RCC 7860 (cell line): ENCODE data around the gene LCA5.
"Not testable (repeated sequence)": the region's sequence is repeated elsewhere in the genome, so short reads cannot be mapped to it uniquely, and the experiment has no call there.

Experiments
- DNase-seq: peaks from one replicate; pipeline ENCODE4 v3.0.0-alpha.2; 2015; ENCODE audit warnings: low spot score
- FAIRE-seq: peaks from 2 replicates; lab custom pipeline; 2012; peaks lifted over from hg19 to GRCh38; lab: Jason Lieb, UNC

LCA5 gene

DNA sequence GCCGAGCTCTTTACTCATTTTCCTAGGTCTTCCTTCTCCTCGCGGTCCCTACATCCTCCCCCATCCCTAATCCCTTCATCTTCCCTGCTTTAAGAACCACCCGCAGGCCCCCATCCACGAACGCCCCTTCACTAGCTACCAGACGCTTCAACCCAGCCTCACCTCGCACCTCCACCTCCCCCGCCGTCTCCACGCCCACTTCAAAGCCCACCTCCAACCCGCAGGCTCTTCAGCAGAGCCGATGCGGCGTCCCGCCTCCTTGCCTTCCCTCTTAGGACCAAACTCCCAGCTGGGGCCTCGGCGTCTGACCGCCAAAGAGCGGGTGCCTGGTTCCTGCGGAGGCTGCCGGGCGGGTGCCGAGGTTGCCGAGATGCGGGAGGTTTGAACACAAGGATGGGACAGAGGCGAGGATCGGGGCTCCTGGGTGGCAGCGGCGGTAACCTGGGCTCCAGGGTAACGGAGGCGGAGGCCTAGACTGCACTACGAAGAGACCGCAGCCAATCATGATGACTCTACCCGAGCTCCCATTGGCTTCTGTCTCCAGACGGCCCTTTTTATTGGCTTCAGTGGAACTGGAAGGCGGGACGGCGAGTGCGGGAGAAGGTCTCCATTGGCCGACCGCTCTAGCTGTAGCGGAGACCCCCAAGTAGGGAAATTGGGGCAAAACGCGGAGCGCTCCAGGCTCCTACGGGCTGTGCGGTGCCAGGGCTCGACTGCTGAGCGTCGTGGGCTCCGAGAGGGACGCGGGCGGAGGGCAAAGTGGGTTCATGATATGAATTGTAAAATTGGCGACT lies at the start of gene LCA5:
TSS of gene LCA5 (minus strand) at position 477 of the 794 bp plus-strand sequence. CDS start 18,536 bp downstream, outside the sequence.
- peak; percentile 81 for FAIRE-seq
- peak; percentile 90 for DNase-seq

DNA sequence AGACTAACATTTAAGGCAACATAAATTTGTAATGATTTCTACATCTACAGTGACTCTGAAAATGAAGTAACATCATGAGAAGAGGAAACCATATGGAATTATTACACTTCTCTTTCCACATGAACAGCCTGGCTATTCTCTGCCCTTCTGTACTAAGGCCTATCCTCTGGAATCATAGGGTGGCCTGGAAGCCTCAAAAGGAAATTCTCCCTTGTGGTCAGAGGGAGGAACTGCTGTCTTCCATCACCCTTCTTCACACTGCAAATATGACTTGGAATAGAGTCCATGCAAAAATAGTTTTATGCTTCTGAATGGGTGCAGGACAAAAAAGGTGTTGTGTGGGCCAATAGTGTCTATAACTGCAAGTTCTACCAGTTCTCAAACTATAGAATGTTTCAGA lies 49.3 kb upstream of the LCA5 start:
- peak; percentile 11 for DNase-seq
- no peak for FAIRE-seq

- FAIRE-seq: no peak
These were observed 47.1 kb upstream of the LCA5 start for GRCh38 chr6:79584332-79584731.

GRCh38 chr6:79577926-79578325 lies 40.7 kb upstream of the LCA5 start:
- not testable (repeated sequence) for DNase-seq, FAIRE-seq

More at GRCh38 chr6:79584332-79584731, 47.1 kb upstream of the LCA5 start:
- no peak for DNase-seq

DNA sequence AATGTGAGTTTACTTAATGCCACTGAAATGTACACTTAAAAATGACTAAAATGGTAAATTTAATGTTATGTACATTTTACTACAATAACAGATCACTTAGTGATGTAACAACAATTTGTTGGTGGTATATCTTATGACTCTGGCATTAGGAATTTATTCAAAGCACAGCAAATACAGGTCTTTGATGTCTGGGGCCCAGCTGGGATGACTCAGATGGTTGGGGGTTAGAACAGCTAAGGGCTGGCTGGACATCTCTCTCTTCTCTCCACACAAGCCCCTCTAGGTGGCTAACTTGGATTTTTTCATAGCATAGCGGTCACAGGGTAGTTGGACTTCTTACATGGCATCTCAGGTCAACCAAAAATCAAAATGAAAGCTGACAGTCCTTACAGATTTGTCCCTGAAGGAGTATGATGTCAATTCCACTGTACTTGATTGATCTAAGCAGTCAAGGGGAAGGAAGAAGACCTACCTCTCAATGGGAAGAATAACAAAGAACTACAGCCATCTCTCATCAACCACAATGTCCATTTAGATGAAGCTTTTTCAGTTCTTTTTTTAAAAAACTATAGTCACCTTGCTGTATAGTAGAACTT lies 37.5 kb upstream of the LCA5 start:
- DNase-seq (no peak), FAIRE-seq (no peak)

- FAIRE-seq (no peak), DNase-seq (no peak)
These were observed 36.9 kb upstream of the LCA5 start for GRCh38 chr6:79574174-79574573.

DNA sequence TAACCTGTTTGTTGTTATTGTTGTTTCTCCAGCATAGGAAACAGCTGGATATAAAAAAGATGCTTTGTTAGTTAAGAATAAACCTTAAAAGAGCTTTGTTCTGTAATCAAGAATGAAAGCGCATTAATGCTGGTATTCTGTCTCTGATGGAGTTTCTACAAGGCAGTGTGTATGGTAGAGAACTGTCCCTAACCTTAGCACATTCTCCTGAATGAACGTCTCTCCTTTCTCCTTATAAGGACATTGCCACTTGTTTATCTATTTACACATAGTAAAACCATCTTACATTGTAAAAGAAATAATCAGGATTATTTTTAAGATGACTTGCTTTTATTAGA lies 33.8 kb upstream of the LCA5 start:
- FAIRE-seq (no peak), DNase-seq (no peak)

DNA sequence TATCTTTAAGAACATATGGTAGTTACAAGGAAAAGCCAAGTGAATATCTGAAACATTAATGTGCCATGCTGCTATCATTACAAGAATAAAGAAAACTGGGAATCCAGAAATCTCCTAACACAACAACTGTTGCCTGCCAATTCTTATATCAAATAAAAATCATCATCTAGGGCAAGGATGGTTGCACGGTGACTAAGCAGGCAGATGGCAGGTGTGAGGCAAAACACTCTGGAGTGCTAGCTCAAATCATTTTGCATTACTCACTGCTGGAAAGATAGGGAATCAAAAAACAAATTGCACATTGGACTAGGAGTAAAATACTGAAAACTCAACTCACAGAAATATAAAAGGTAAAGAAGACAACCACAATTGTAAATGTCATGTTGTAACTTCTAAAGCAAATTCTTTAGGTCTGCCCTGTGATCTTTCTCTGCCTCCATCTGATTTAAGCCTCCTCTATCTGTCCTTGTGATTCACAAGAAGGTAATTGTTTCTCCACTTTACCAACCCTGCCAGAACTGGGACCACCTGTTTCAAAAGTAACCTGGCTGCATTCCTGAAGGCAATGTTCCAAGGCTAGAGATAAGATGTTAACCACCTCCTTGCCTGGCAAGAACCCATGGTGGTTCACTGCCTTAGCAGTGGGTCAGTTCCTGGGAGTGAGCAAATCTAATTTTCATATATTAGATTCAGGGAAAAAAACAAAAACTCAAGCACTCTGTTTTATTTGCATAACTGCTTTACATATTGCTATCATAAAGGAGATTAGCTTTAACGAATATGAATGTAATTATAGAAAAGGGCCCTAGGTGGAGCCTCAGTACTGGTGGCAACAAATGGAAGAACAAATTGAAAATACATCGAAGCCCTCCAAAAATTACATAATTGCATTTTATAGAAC lies 33.1 kb upstream of the LCA5 start:
- FAIRE-seq: peak; percentile 24
- peak; percentile 19 for DNase-seq

DNA sequence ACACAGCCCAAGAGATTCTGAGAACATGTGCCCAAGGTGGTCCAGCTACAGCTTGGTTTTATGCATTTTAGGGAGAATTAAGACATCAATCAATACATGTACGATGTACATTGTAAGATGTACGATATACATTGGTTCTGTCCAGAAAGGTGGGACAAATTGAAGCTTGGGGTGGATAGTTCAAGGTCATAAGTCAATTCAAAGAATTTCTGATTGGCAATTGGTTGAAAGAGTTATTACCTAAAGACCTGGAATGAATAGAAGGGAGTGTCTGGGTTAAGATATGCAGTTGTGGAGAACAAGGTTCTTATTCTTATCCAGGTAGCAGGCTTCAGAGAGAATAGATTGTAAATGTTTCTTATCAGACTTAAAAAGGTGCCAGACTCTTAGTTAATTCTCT lies 31.8 kb upstream of the LCA5 start:
- no peak for FAIRE-seq
- no peak for DNase-seq

GRCh38 chr6:79564636-79565035 lies 27.4 kb upstream of the LCA5 start:
- FAIRE-seq (no peak), DNase-seq (no peak)

GRCh38 chr6:79559706-79560105 lies 22.5 kb upstream of the LCA5 start:
- no peak for FAIRE-seq
- DNase-seq: no peak

- FAIRE-seq: no peak
These were observed 20.6 kb upstream of the LCA5 start for GRCh38 chr6:79557673-79558467.

DNA sequence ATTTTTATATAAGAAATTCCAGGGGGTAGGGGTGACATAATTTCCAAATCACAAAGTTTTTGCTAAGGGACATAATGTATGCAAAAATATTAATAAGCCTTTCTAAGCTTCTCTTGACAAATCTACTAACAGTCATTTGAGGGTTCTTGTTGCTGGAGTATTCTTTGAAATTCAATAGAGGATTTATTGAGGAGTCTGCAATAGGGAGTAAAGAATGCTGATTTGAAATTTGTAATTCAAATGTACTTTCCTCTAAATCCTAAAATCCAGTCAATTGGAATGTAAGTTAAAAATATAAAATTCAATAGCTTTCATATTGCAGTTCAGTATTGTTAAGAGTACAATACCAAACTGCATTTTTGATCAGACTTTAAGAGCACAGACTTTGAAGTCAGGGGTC lies 17.1 kb upstream of the LCA5 start:
- FAIRE-seq (no peak), DNase-seq (no peak)

More at GRCh38 chr6:79557673-79558467, 20.6 kb upstream of the LCA5 start:
- no peak for DNase-seq

DNA sequence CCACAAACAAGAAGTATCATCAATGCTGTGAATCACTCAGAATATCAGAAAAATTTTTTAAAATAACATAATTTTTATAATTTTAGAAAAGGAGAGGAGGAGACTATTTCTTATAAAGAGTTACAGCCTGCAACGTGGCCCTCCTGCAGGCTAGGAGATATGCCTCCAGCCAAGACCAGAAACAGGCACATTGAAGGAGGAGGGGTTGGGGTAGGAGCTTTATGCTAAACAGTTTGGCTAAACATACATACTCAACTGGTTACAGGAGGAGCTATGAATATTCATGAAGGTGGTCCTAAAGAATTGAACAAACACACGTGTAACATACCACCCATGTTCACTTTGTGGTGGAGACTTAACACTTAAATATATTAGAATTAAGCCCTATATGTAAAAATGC lies 14.2 kb upstream of the LCA5 start:
- FAIRE-seq (no peak), DNase-seq (no peak)

DNA sequence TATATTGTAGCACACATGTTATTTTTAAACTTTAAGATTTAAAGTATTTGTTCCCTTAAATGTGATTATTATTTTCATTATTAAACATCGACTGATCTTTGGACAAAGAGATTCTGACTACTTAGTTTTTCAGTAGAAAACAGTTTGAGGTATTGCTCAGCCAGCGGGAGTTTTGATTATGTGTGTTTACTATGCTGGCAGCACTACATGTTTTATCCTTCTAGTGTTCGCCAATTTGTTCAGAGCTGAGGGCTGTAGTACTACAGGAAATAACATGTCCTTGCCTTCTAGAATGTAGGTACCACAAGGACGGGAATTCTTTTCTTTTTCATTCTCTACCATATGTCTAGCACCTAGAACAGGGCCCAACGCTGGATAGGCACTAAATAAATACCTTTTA lies 11.1 kb upstream of the LCA5 start:
- FAIRE-seq (no peak), DNase-seq (no peak)

- DNase-seq (peak; percentile 15), FAIRE-seq (no peak)
These were observed 9.0 kb upstream of the LCA5 start for GRCh38 chr6:79546186-79546585.

- DNase-seq: peak; percentile 99
- peak; percentile 97 for FAIRE-seq
These were observed 7.8 kb upstream of the LCA5 start for GRCh38 chr6:79544939-79545450.

DNA sequence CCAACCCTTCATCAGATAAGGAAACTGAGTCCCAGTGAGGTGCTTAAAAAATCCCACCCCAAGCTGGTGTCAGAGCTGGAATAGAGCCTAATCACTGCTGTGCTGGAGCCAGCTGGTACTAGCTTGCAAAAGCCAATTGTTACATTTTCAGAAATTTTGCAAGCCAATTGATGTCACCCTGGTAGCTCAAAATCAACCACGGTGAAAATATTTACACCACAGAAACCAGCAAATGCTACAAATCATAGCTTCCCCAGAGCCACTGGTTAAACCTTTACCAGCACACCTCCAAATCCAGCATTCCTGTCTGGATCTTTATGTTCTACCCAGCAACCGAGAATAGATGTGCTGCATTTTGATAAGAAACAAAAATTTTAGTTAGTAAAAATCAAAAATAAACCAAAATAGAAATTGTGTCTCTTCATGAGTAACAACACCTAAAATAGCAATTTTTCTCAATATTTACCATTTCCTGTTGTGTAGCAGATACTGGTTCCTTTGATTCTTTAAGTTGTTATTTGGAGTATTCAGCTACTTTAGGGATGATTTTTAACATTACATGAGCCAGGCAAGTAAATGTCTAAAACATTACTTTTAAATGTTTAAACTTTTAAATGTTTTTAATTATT lies 7.2 kb upstream of the LCA5 start:
- DNase-seq (peak; percentile 67), FAIRE-seq (no peak)

- no peak for FAIRE-seq
These were observed 6.7 kb upstream of the LCA5 start for GRCh38 chr6:79543886-79544285.

DNA sequence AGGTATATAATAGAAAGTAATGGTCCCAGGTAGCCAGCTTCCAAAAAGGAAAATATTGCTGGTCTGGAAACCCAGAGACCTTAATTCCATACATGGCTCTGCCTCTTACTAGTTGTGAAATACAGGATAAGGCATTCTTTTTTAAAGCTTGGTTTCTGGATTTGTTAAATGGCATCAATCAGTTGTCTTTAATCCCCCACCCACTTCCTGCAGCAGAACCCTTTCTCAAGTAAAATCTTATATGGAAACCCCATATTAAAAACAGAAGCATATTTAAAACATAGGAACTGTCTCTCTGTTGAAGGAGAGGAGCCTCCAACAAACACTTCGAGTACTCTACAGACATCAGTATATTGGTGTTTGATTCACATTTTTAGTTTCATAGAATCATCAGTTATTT lies 6.2 kb upstream of the LCA5 start:
- no peak for FAIRE-seq

More at GRCh38 chr6:79543886-79544285, 6.7 kb upstream of the LCA5 start:
- no peak for DNase-seq

More for the DNA sequence above, 6.2 kb upstream of the LCA5 start:
- DNase-seq: no peak
